ENCODE measurements around the gene SLC25A29.

DNA sequence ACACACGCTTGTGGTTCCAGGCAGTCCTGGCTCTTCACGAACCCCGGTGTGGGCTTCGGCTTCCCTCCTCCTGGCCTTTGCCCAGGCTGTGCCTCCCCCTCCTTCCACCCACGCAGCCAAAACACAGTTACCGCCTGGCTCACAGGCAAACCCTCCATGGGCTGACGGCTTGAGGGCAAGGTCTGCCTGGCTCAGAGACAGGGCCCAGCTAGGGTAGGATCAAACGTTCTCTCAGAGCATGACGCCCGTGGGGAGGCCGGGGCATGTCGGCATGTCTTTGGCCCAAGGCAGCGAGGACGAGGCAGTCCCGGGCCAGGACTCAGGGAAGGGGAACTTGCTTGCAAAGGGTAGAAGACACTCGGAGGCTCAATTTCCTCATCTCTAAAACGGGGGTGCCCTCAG is 19.0 kb upstream of the SLC25A29 start:
- TF ChIP-seq POLR2A (IDR thresholded peaks at IDR 0.05): no peak
- no peak for TF ChIP-seq POLR2AphosphoS5 (IDR thresholded peaks at IDR 0.05)

All from breast epithelium (tissue), 3 donors.